Hair follicular keratinocyte (primary cell): ENCODE measurements around the gene HPS4. TPM values are rescaled to one million over a fixed set of nuclear protein-coding genes. Genes with fewer than 3 reads are reported as not detected.

Experiments
- total RNA-seq: library from RNA; depleted of rRNA; stranded (reverse); fragments of >200 nt; gene quantifications from 2 replicates; pipeline ENCODE4 v1.2.3, GENCODE V29; 2015

HPS4 gene
- 25.3 and 29.4 TPM in 2 replicates for total RNA-seq

DNA sequence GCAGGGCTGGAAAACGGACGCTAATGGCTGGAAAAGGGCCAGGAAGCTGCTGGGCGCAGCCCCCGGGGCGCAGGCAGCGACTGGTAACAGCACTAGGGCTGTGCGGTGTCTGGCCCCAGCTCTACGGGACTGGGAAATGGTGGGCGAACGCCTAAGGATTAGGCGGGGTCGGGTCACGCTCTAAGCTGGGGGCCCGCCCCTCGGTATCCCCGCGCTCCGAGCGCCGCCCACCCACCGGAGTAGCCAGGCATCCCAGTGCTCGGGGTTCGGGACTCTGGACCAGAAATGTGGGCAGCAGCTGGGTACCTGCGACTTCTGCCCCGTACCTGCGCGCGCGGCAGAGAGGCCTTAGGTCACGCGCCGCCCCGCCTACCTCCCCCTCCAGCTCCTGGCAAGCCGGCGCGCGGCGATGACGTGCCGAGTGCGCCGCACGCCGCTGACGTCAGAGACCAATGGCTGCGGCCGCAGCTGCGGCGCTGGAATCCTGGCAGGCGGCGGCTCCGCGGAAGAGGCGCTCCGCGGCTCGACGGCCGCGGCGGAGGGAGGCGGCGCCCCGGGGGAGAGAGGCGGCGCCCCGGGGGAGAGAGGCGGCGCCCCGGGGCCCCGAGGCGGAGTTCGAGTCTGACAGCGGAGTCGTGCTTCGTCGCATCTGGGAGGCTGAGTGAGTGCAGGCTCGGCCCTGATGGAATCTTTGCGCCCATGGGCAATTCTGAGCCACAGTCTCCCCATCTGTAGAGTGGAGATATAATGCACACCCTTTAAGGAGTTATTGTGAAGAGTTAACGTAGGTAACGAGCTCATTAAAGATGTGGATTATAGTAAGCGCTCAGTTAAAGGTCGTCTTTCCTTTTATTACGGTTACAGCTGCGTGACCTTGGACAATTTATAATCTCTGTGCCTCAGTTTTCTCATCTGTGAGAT, at the start of gene HPS4, which contains the start of gene SRRD:
TSS of gene HPS4 (minus strand) at position 345 of the 921 bp plus-strand sequence. CDS start 2,021 bp downstream, outside the sequence.
TSS of gene SRRD (plus strand) at position 439 of the 921 bp plus-strand sequence. CDS start at position 453, 14 bp downstream.

DNA sequence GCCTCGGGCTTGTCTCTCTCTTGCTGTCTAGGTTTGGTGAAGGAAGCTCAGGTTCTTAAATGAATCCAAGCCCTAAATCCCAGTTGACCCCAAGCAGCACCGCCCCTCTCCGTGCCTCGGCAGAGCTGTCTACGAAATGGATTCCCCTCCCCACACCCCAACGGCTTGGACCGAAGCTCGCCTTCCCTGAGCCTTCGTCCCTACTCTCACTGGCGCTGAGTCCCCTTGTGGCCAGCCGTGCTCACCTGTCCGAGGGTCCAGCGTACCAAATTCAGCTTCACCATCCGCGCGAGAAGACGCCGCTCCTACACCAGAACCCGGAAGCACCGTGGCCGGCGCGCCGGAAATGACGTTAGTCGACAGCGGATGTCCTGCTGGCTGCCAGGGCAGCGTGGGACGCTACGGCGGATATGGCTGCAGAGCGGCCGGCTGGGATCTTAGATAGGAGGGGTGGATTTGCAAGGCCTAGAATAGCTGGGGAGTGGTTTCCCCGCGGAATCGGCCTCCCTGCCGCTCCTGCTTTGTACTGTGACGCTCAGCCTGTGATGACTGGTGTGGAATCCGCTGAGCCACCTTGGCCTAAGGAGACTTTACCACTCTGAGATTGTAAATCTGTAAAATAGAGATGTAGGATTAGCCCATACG, 28.7 kb upstream of the HPS4 start, which contains the start of gene TFIP11:
TSS of gene TFIP11 (minus strand) at position 325 of the 645 bp plus-strand sequence. CDS start 2,201 bp downstream, outside the sequence.

DNA sequence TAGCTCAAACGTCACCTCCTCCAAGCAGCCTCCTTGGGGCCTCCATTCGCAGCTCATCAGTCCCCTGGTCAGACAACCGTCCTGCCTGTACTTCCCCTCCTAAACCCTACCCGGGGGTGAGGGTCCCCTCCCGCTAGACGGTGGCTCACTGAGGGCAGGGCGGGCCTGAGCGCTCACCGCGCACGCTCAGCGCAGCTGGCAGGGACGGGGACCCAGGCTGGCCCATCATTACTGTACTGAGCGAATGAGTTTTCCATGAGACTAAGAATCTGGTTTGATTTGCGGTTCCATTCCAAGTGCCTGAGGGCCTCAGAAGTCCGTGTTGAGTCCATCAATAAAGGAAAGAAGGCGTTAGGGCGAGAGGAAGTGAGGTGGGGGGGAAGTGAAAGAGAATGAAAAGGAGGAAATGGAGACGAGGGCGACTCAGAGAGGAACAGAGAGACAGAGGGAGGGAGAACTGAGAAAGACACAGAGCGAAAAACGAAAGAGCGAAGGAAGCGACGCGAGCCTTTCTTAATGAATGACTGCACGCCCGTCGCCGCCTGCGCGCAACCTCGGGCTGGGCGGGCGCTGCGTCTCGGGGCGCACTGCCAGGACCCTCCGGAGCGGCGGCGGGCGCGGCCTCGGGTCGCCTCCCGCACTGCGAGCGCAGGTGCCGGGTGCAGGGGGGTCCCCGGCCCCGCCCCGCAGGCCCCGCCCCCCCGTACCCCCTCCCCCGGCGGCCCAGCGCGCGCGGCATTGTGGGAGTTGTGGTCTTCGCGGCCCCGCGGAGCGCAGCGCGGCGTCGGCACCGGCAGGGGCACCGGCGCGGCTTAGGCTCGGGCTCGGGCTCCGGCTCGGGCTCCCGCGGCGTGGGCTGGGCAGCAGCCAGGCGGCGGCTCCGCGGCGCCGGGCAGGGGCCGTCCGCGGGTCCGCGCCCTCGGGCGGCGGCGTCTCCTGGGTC, 54.8 kb downstream of the HPS4 start, which contains the start of gene ASPHD2:
TSS of gene ASPHD2 (plus strand) at position 746 of the 943 bp plus-strand sequence. CDS start 4,356 bp downstream, outside the sequence.

Other genes starting within 250 kb of the HPS4 start
- gene ASPHD2, start 54.5 kb downstream of the HPS4 start, total RNA-seq: 3.9 and 5.4 TPM in 2 replicates
- 24.9 and 32.5 TPM in 2 replicates for gene SRRD, start 94 bp upstream of the HPS4 start, total RNA-seq
- 16.8 and 21.1 TPM in 2 replicates for gene TFIP11, start 28.7 kb upstream of the HPS4 start, total RNA-seq
- gene TPST2, start 106.3 kb upstream of the HPS4 start, total RNA-seq: 31.2 and 37.8 TPM in 2 replicates
- not detected in 2 replicates for gene CRYBB1, start 134.2 kb upstream of the HPS4 start, total RNA-seq
- gene CRYBA4, start 138.2 kb upstream of the HPS4 start, total RNA-seq: not detected in 2 replicates
- 0.08 and 0.16 TPM in 2 replicates for gene MIAT, start 173.8 kb upstream of the HPS4 start, total RNA-seq